ENCODE measurements around the gene NRF1. TPM values are rescaled to one million over a fixed set of nuclear protein-coding genes. Genes with fewer than 3 reads are reported as not detected.

Gene NRF1
- total RNA-seq, 1 experiment from 2014 or later: 19.3 TPM

- Mint-ChIP-seq H3K4me1 (peaks cover 3 to 4% of the 10 kb centered on the region in 2 experiments; a peak in 2 of 4 replicates), H3K36me3 (ENCODE audit: insufficient read depth in 1 of 3, low read depth in 3 of 3) (peaks cover 0 to 7% (median 2%) of the 10 kb centered on the region in 3 experiments; a peak in 3 of 7 replicates)
- no peak overlapping the region for H3K27ac ChIP-seq (ENCODE audit: insufficient read length, low read depth, low read length)
Observed at GRCh38 chr7:129568240-129568639, 43.3 kb upstream of the NRF1 start.

More at GRCh38 chr7:129568240-129568639, 43.3 kb upstream of the NRF1 start:
- H3K4ac ChIP-seq (ENCODE audit: low read depth, low read length): no peak overlapping the region
- no peak overlapping the region for H2BK15ac ChIP-seq (ENCODE audit: low read depth, low read length)
- H2BK12ac ChIP-seq (ENCODE audit: insufficient read length, low read depth, low read length): no peak overlapping the region
- no peak overlapping the region for H3K18ac ChIP-seq (ENCODE audit: insufficient read length, low read depth, low read length)
- no peak overlapping the region for H4K5ac ChIP-seq (ENCODE audit: insufficient read length, low read depth, low read length)
- H4K20me1 ChIP-seq (ENCODE audit: control insufficient read depth, insufficient read depth, insufficient read length): no peaks in the 10 kb centered on the region
- H2BK120ac ChIP-seq (ENCODE audit: low read depth, low read length, poor library complexity, severe bottlenecking): no peak overlapping the region
- H3K9me3 ChIP-seq (ENCODE audit: control insufficient read depth, low read depth, low read length): no peaks in the 10 kb centered on the region
- H2AK5ac ChIP-seq (ENCODE audit: insufficient read length, low read length): no peak overlapping the region
- no peak overlapping the region for H3T11ph ChIP-seq (ENCODE audit: low read length)
- Mint-ChIP-seq H3K9me3 (peaks cover 7 to 10% of the 10 kb centered on the region in 2 experiments; a peak in 3 of 5 replicates), H3K4me3 (no peak overlapping the region), H3K27me3 (ENCODE audit: low read depth) (no peaks in the 10 kb centered on the region; the same call in 1 of the 2 replicates), H3K27ac (no peak overlapping the region)
- H2AFZ ChIP-seq (ENCODE audit: low read length): no peak overlapping the region
- H3K9ac ChIP-seq (ENCODE audit: extremely low read depth, insufficient read length, low read length): no peak overlapping the region
- no peak for DNase-seq
- no peak overlapping the region for H2BK5ac ChIP-seq (ENCODE audit: insufficient read length, low read length)
- H3K27me3 ChIP-seq (ENCODE audit: insufficient read depth, low read length): no peaks in the 10 kb centered on the region
- no peaks in the 10 kb centered on the region for H3K79me2 ChIP-seq (ENCODE audit: insufficient read depth, low read length)
- no peak overlapping the region for H3K56ac ChIP-seq (ENCODE audit: insufficient read length, low read depth, low read length)
- no peaks in the 10 kb centered on the region for H3K79me1 ChIP-seq (ENCODE audit: insufficient read depth, low read depth, low read length, poor library complexity, severe bottlenecking)
- no peak overlapping the region for H3K4me2 ChIP-seq (ENCODE audit: insufficient read depth, insufficient read length, low read length)
- H3K23ac ChIP-seq (ENCODE audit: insufficient read length, low read depth, low read length): no peak overlapping the region
- no CpG with 5 or more reads among the region's 1 CpG for WGBS (ENCODE audit: extremely low coverage, insufficient read length, low lambda C conversion rate)
- no peak for TF ChIP-seq CTCF (conservative IDR thresholded peaks at IDR 0.05)
- no peak overlapping the region for H3K14ac ChIP-seq (ENCODE audit: insufficient read depth, low read length)
- no peak overlapping the region for H2BK20ac ChIP-seq (ENCODE audit: low read depth, low read length, poor library complexity, severe bottlenecking)
- H3K23me2 ChIP-seq (ENCODE audit: insufficient read length, low read depth, low read length, poor library complexity, severe bottlenecking): no peaks in the 10 kb centered on the region
- H4K8ac ChIP-seq (replicated peaks; ENCODE audit: insufficient read length, low read depth, low read length): no peak overlapping the region
- H4K91ac ChIP-seq (ENCODE audit: insufficient read length, low read depth, low read length): no peak overlapping the region
- no peaks in the 10 kb centered on the region for H3K4me1 ChIP-seq (ENCODE audit: insufficient read depth, low read length)
